OCI-LY7 (cell line): ENCODE data around the gene PHRF1.

Experiments used
- CTCF ChIP-seq: fragments of 200-600 bp; sonication (generic); conservative IDR thresholded peaks from 2 replicates; pipeline ENCODE4 v1.5.1; 2014; ENCODE audit warnings: mild to moderate bottlenecking, antibody characterized with exemption, low read length, moderate library complexity, mixed read lengths
- EZH2phosphoT487 ChIP-seq: fragments of 200-600 bp; sonication (generic); IDR thresholded peaks from 2 replicates; pipeline ENCODE4 v1.6.1; 2018; ENCODE audit warnings: low read depth, borderline replicate concordance, mild to moderate bottlenecking, mixed run types, antibody characterized with exemption, low read length, moderate library complexity, mixed read lengths

GRCh38 chr11:643366-643765 is 67.1 kb downstream of the PHRF1 start:
- no peak for TF ChIP-seq CTCF
- TF ChIP-seq EZH2phosphoT487: no peak
